Fibroblast of lung (primary cell): ENCODE measurements around the gene RFNG. TPM values are rescaled to one million over a fixed set of nuclear protein-coding genes. Genes with fewer than 3 reads are reported as not detected.

Experiments
- DNase-seq, 2 donors: peaks; one replicate each; pipeline versions ENCODE4 v3.0.0 to v3.0.0-alpha.2; 2010; ENCODE audit warnings: low read depth in 2 of 2
- H2AFZ ChIP-seq: 2 replicates; pipeline ENCODE4 v1.5.1; 2012; ENCODE audit warnings: low read length, control low read depth, inconsistent platforms
- H3K27ac ChIP-seq: 2 replicates; pipeline ENCODE4 v1.5.1; 2011; ENCODE audit warnings: low read length, control low read depth; ENCODE audit not compliant: insufficient read depth
- H3K27me3 ChIP-seq: 2 replicates; pipeline ENCODE4 v1.5.1; 2011; ENCODE audit warnings: mild to moderate bottlenecking, low read length; ENCODE audit not compliant: control insufficient read depth, insufficient read depth
- H3K36me3 ChIP-seq: 2 replicates; pipeline ENCODE4 v1.5.1; 2011; ENCODE audit warnings: low read length; ENCODE audit not compliant: control insufficient read depth, insufficient read depth
- H3K4me1 ChIP-seq: 2 replicates; pipeline ENCODE4 v1.5.1; 2011; ENCODE audit warnings: low read length; ENCODE audit not compliant: control insufficient read depth, insufficient read depth; ENCODE audit errors: extremely low read depth
- H3K4me2 ChIP-seq: 2 replicates; pipeline ENCODE4 v1.5.1; 2011; ENCODE audit warnings: low read length, control low read depth; ENCODE audit not compliant: insufficient read depth; ENCODE audit errors: extremely low read depth
- H3K4me3 ChIP-seq, 4 experiments: fragments of 200-600 bp in 1 of 4; sonication (generic) in 1 of 4; replicated peaks in 1 of 4; 2 replicates each; pipeline ENCODE4 v1.5.1; 2011 to 2016; ENCODE audit warnings: low read length in 4 of 4, low read depth in 3 of 4, mild to moderate bottlenecking in 3 of 4, control low read depth in 2 of 4, inconsistent platforms in 1 of 4, mixed read lengths in 1 of 4; ENCODE audit not compliant: insufficient read depth in 1 of 4; ENCODE audit errors: control extremely low read depth in 1 of 4
- H3K79me2 ChIP-seq: 2 replicates; pipeline ENCODE4 v1.5.1; 2012; ENCODE audit warnings: mild to moderate bottlenecking, low read length, inconsistent platforms; ENCODE audit not compliant: control insufficient read depth, insufficient read depth
- H3K9ac ChIP-seq: 2 replicates; pipeline ENCODE4 v1.5.1; 2011; ENCODE audit warnings: mild to moderate bottlenecking, low read length, control low read depth; ENCODE audit not compliant: insufficient read depth
- H3K9me3 ChIP-seq: 2 replicates; pipeline ENCODE4 v1.5.1; 2012; ENCODE audit warnings: low read depth, low read length; ENCODE audit not compliant: control insufficient read depth, insufficient read depth
- H4K20me1 ChIP-seq: 2 replicates; pipeline ENCODE4 v1.5.1; 2011; ENCODE audit warnings: low read length; ENCODE audit not compliant: control insufficient read depth, insufficient read depth; ENCODE audit errors: extremely low read depth
- CTCF ChIP-seq, 2 donors: IDR thresholded peaks in 1 of 2; conservative IDR thresholded peaks in 1 of 2; 1 replicate in 1 of 2; 2 replicates in 1 of 2; pipeline ENCODE4 v1.5.1; 2011 to 2012; ENCODE audit warnings: low read length in 2 of 2, control low read depth in 1 of 2, inconsistent platforms in 1 of 2, low read depth in 1 of 2, mild to moderate bottlenecking in 1 of 2
- EZH2 ChIP-seq: IDR thresholded peaks from 2 replicates; pipeline ENCODE4 v1.5.1; 2012; ENCODE audit warnings: low read length, control low read depth, mild to moderate bottlenecking; ENCODE audit errors: missing control alignments
- polyA plus RNA-seq, 2 donors: library from polyadenylated mRNA; depleted of rRNA in 1 of 2; stranded (reverse) in 1 of 2; unstranded in 1 of 2; fragments of >200 nt; gene quantifications; 2 replicates each; pipeline ENCODE4 v1.2.1, GENCODE V29; 2011 to 2012; ENCODE audit warnings: missing spikeins in 1 of 2
- total RNA-seq: library from RNA; depleted of rRNA; stranded (reverse); fragments of >200 nt; gene quantifications from 2 replicates; pipeline ENCODE4 v1.2.1, GENCODE V29; 2014

Gene RFNG
- total and polyA plus RNA-seq, 2 donors (not counting 1 experiment from before 2014, with no cell fraction given) = 14.5 to 48.9 TPM

GRCh38 chr17:82043507-82043906 is 8.1 kb downstream of the RFNG start:
- no peak overlapping the region for H3K4me3 ChIP-seq
- H3K79me2 ChIP-seq = no peaks in the 10 kb centered on the region

GRCh38 chr17:82042649-82043048 is 9.0 kb downstream of the RFNG start:
- no peak overlapping the region for H3K9ac ChIP-seq
- TF ChIP-seq EZH2 = no peak
- no peak for TF ChIP-seq CTCF (conservative IDR thresholded peaks at IDR 0.05 in 1 of 2, IDR thresholded peaks at IDR 0.05 in 1 of 2; ENCODE audit: low read depth in 1 of 2, low read length in 2 of 2)
- no peak for DNase-seq
- no peaks in the 10 kb centered on the region for H3K9me3 ChIP-seq
- H2AFZ ChIP-seq = no peak overlapping the region
- no peak overlapping the region for H3K4me3 ChIP-seq
- H3K4me2 ChIP-seq = no peak overlapping the region
- H3K27ac ChIP-seq = no peak overlapping the region
- H3K36me3 ChIP-seq = peaks cover 3% of the 10 kb centered on the region
- H3K79me2 ChIP-seq = no peaks in the 10 kb centered on the region
- no peaks in the 10 kb centered on the region for H3K27me3 ChIP-seq
- H3K4me1 ChIP-seq = peaks cover 2% of the 10 kb centered on the region
- H4K20me1 ChIP-seq = no peaks in the 10 kb centered on the region

More at GRCh38 chr17:82043507-82043906, 8.1 kb downstream of the RFNG start:
- Histone ChIP-seq H3K36me3 (peaks cover 7% of the 10 kb centered on the region), H3K4me1 (no peaks in the 10 kb centered on the region), H2AFZ (no peak overlapping the region), H4K20me1 (no peaks in the 10 kb centered on the region), H3K4me2 (no peak overlapping the region), H3K9ac (no peak overlapping the region), H3K27ac (no peak overlapping the region), H3K27me3 (no peaks in the 10 kb centered on the region), H3K9me3 (no peaks in the 10 kb centered on the region)
- DNase-seq = no peak
- TF ChIP-seq EZH2 (no peak), CTCF (conservative IDR thresholded peaks at IDR 0.05 in 1 of 2, IDR thresholded peaks at IDR 0.05 in 1 of 2; ENCODE audit: low read depth in 1 of 2, low read length in 2 of 2) (no peak)

GRCh38 chr17:82041144-82041814 is 10.3 kb downstream of the RFNG start:
- Histone ChIP-seq H3K36me3 (no peaks in the 10 kb centered on the region), H3K4me2 (no peak overlapping the region), H4K20me1 (no peaks in the 10 kb centered on the region), H3K9ac (no peak overlapping the region), H3K79me2 (no peaks in the 10 kb centered on the region), H3K4me3 (no peak overlapping the region), H3K4me1 (peaks cover 4% of the 10 kb centered on the region), H3K27ac (no peak overlapping the region), H3K9me3 (no peaks in the 10 kb centered on the region), H2AFZ (no peak overlapping the region), H3K27me3 (no peaks in the 10 kb centered on the region)
- DNase-seq = peak in 1 of 2 donors; percentile 35
- no peak for TF ChIP-seq EZH2
- TF ChIP-seq CTCF (conservative IDR thresholded peaks at IDR 0.05 in 1 of 2, IDR thresholded peaks at IDR 0.05 in 1 of 2; ENCODE audit: low read depth in 1 of 2, low read length in 2 of 2) = no peak
